HEK293 (cell line): ENCODE results near the gene LENEP.

ENCODE experiments used
- CTCF ChIA-PET: fragments of 350-600 bp; formaldehyde crosslinking; extraction: SDS; loops from one replicate; lab custom pipeline; 2021; ENCODE audit warnings: antibody characterized with exemption; lab: Yijun Ruan, JAX
- POLR2A ChIA-PET: fragments of 300-600 bp; formaldehyde crosslinking; extraction: SDS; loops from one replicate; lab custom pipeline; 2020; ENCODE audit warnings: antibody characterized with exemption, inconsistent platforms; lab: Yijun Ruan, JAX
- H3K27ac ChIP-seq: fragments of 200-500 bp; sonication (Bioruptor generic); 2 replicates; pipeline ENCODE4 v1.5.1; 2014; ENCODE audit warnings: low read depth, low read length, control low read depth, inconsistent platforms; ENCODE audit errors: extremely low read depth
- H3K36me3 ChIP-seq, 2 experiments: fragments of 200-500 bp in 1 of 2; sonication (Bioruptor generic) in 1 of 2; 1 replicate in 1 of 2; 2 replicates in 1 of 2; pipeline ENCODE4 v1.5.1; 2014 to 2017; ENCODE audit warnings: inconsistent platforms in 2 of 2, low read length in 2 of 2; ENCODE audit not compliant: control insufficient read depth in 2 of 2, insufficient read depth in 1 of 2
- H3K4me1 ChIP-seq: fragments of 200-500 bp; sonication (Bioruptor generic); 2 replicates; pipeline ENCODE4 v1.5.1; 2014; ENCODE audit warnings: mild to moderate bottlenecking, low read length, inconsistent platforms; ENCODE audit not compliant: control insufficient read depth, insufficient read depth
- H3K4me3 ChIP-seq: 2 replicates; pipeline ENCODE4 v1.5.1; 2011; ENCODE audit warnings: low read depth, mild to moderate bottlenecking, control low read depth, low read length, moderate library complexity
- H3K9me3 ChIP-seq: fragments of 200-500 bp; sonication (Bioruptor generic); 2 replicates; pipeline ENCODE4 v1.5.1; 2014; ENCODE audit warnings: low read depth, low read length, inconsistent platforms; ENCODE audit not compliant: control insufficient read depth, insufficient read depth
- AEBP2 ChIP-seq: fragments of 450-650 bp; formaldehyde crosslinking; IDR thresholded peaks from 2 replicates; pipeline ENCODE4 v1.5.1; 2016; ENCODE audit warnings: missing biosample characterization, missing genetic modification characterization, borderline replicate concordance
- KLF1 ChIP-seq: fragments of 450-650 bp; formaldehyde crosslinking; IDR thresholded peaks from 2 replicates; pipeline ENCODE4 v1.5.1; 2016; ENCODE audit warnings: missing biosample characterization, missing genetic modification characterization
- KLF9 ChIP-seq: fragments of 450-650 bp; formaldehyde crosslinking; IDR thresholded peaks from 2 replicates; pipeline ENCODE4 v1.5.1; 2016; ENCODE audit warnings: missing biosample characterization, missing genetic modification characterization, low read depth
- MEIS1 ChIP-seq: sonication (generic); formaldehyde crosslinking; IDR thresholded peaks from 2 replicates; pipeline ENCODE4 v1.8.1; 2022; ENCODE audit warnings: missing genetic modification reagents, mild to moderate bottlenecking, borderline replicate concordance
- TRIM28 ChIP-seq: IDR thresholded peaks from 2 replicates; pipeline ENCODE4 v1.6.1; 2011; ENCODE audit warnings: low read length, control low read depth, borderline replicate concordance
- ZFP41 ChIP-seq: fragments of 450-650 bp; formaldehyde crosslinking; IDR thresholded peaks from 2 replicates; pipeline ENCODE4 v1.5.1; 2016; ENCODE audit warnings: missing biosample characterization, missing genetic modification characterization, borderline replicate concordance
- ZNF112 ChIP-seq: fragments of 450-650 bp; formaldehyde crosslinking; IDR thresholded peaks from 2 replicates; pipeline ENCODE4 v1.5.0; 2017; ENCODE audit warnings: missing biosample characterization, missing genetic modification characterization
- ZNF174 ChIP-seq: fragments of 450-650 bp; formaldehyde crosslinking; IDR thresholded peaks from 2 replicates; pipeline ENCODE4 v1.5.0; 2017; ENCODE audit warnings: missing biosample characterization, mild to moderate bottlenecking, missing genetic modification characterization
- ZNF221 ChIP-seq: fragments of 450-650 bp; formaldehyde crosslinking; IDR thresholded peaks from 2 replicates; pipeline ENCODE4 v1.5.1; 2017; ENCODE audit warnings: missing biosample characterization, missing genetic modification characterization, borderline replicate concordance
- ZNF366 ChIP-seq: fragments of 450-650 bp; formaldehyde crosslinking; conservative IDR thresholded peaks from 2 replicates; pipeline ENCODE4 v1.5.1; 2016; ENCODE audit warnings: missing biosample characterization, missing genetic modification characterization
- ZNF398 ChIP-seq: fragments of 450-650 bp; formaldehyde crosslinking; IDR thresholded peaks from 2 replicates; pipeline ENCODE4 v1.5.1; 2017; ENCODE audit warnings: missing biosample characterization, missing genetic modification characterization
- ZNF404 ChIP-seq: fragments of 450-650 bp; formaldehyde crosslinking; IDR thresholded peaks from 2 replicates; pipeline ENCODE4 v1.5.1; 2017; ENCODE audit warnings: missing biosample characterization, missing genetic modification characterization
- ZNF521 ChIP-seq: fragments of 450-650 bp; formaldehyde crosslinking; IDR thresholded peaks from 2 replicates; pipeline ENCODE4 v1.5.1; 2017; ENCODE audit warnings: missing biosample characterization, mild to moderate bottlenecking, missing genetic modification characterization
- ZNF530 ChIP-seq: fragments of 450-650 bp; formaldehyde crosslinking; IDR thresholded peaks from 2 replicates; pipeline ENCODE4 v1.5.1; 2016; ENCODE audit warnings: low read depth, missing biosample characterization, missing genetic modification characterization
- ZNF549 ChIP-seq: fragments of 450-650 bp; IDR thresholded peaks from 2 replicates; pipeline ENCODE4 v1.5.1; 2018; ENCODE audit warnings: missing biosample characterization, missing genetic modification characterization, mild to moderate bottlenecking, inconsistent platforms, moderate library complexity
- ZNF692 ChIP-seq: fragments of 450-650 bp; formaldehyde crosslinking; IDR thresholded peaks from 2 replicates; pipeline ENCODE4 v1.5.1; 2016; ENCODE audit warnings: missing biosample characterization, missing genetic modification characterization
- ZNF701 ChIP-seq: fragments of 450-650 bp; formaldehyde crosslinking; IDR thresholded peaks from 2 replicates; pipeline ENCODE4 v1.5.1; 2016; ENCODE audit warnings: missing biosample characterization, missing genetic modification characterization
- ZNF768 ChIP-seq: fragments of 450-650 bp; formaldehyde crosslinking; IDR thresholded peaks from 2 replicates; pipeline ENCODE4 v1.5.1; 2018; ENCODE audit warnings: missing biosample characterization, mild to moderate bottlenecking, missing genetic modification characterization
- ZSCAN5A ChIP-seq: fragments of 450-650 bp; formaldehyde crosslinking; IDR thresholded peaks from 2 replicates; pipeline ENCODE4 v1.5.1; 2016; ENCODE audit warnings: missing biosample characterization, missing genetic modification characterization
- TF ChIP-seq, protein P1 (sequence below): fragments of 450-650 bp; formaldehyde crosslinking; IDR thresholded peaks from 2 replicates; pipeline ENCODE4 v1.5.1; 2016; ENCODE audit warnings: missing biosample characterization, missing genetic modification characterization, low read depth
- TF ChIP-seq, protein P2 (sequence below): fragments of 450-650 bp; formaldehyde crosslinking; IDR thresholded peaks from 2 replicates; pipeline ENCODE4 v1.5.1; 2016; ENCODE audit warnings: missing biosample characterization, missing genetic modification characterization

Gene LENEP

DNA sequence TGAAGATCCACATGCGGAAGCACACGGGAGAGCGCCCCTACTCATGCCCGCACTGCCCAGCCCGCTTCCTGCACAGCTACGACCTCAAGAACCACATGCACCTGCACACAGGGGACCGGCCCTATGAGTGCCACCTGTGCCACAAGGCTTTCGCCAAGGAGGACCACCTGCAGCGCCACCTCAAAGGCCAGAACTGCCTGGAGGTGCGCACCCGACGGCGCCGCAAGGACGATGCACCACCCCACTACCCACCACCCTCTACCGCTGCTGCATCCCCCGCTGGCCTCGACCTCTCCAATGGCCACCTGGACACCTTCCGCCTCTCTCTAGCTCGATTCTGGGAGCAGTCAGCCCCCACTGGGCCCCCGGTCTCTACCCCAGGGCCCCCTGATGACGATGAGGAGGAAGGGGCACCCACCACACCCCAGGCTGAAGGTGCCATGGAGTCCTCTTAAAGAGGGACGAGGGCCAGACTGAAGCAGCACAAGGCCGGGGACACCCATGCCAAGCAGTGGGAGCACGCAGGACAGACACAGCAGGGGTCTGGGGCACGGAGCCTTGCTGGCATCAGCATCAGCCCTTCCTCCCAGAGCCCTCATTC lies 22.9 kb downstream of the LENEP start (continued):
- TF ChIP-seq, protein P1, sequence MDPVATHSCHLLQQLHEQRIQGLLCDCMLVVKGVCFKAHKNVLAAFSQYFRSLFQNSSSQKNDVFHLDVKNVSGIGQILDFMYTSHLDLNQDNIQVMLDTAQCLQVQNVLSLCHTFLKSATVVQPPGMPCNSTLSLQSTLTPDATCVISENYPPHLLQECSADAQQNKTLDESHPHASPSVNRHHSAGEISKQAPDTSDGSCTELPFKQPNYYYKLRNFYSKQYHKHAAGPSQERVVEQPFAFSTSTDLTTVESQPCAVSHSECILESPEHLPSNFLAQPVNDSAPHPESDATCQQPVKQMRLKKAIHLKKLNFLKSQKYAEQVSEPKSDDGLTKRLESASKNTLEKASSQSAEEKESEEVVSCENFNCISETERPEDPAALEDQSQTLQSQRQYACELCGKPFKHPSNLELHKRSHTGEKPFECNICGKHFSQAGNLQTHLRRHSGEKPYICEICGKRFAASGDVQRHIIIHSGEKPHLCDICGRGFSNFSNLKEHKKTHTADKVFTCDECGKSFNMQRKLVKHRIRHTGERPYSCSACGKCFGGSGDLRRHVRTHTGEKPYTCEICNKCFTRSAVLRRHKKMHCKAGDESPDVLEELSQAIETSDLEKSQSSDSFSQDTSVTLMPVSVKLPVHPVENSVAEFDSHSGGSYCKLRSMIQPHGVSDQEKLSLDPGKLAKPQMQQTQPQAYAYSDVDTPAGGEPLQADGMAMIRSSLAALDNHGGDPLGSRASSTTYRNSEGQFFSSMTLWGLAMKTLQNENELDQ (tag by site-specific recombination) = no peak
- no peak for TF ChIP-seq ZNF366 (tag by site-specific recombination)

GRCh38 chr1:155017041-155017945 lies 23.9 kb downstream of the LENEP start:
- peak overlapping the region; percentile 48 for H3K27ac ChIP-seq
- peak overlapping the region; percentile 31 for H3K4me3 ChIP-seq
- no peaks in the 10 kb centered on the region for H3K9me3 ChIP-seq
- ChIA-PET POLR2A (interaction anchor here (0.7 to 2.2 kb wide), 13 partner anchors 11 to 67 kb away, joined by 3 to 12 read pairs (median 6); partner anchors contain the start of genes ADAM15, FLAD1, LENEP and PBXIP1), CTCF (interaction anchor here (0.6 to 3.3 kb wide), 41 partner anchors 8 to 331 kb away, joined by 3 to 38 read pairs (median 5); partner anchors contain the start of genes ADAM15, DCST1, DCST2 and EFNA3)
- H3K4me1 ChIP-seq = peaks cover 7% of the 10 kb centered on the region
- peaks cover 0 to 35% of the 10 kb centered on the region in 2 experiments; a peak in 1 of 3 replicates for H3K36me3 ChIP-seq
- TF ChIP-seq KLF1 (tag by site-specific recombination) = peak; percentile 100
- peak; percentile 100 for TF ChIP-seq ZNF398 (tag by site-specific recombination)
- no peak for TF ChIP-seq ZNF221
- no peak for TF ChIP-seq ZNF521 (tag by site-specific recombination)
- no peak for TF ChIP-seq ZFP41 (tag by site-specific recombination)
- no peak for TF ChIP-seq ZNF768 (tag by site-specific recombination)
- peak; percentile 75; the same call in 1 of the 2 replicates for TF ChIP-seq ZSCAN5A (tag by site-specific recombination)
- no peak for TF ChIP-seq AEBP2 (tag by site-specific recombination)
- TF ChIP-seq ZNF174 (tag by site-specific recombination) = no peak
- TF ChIP-seq MEIS1 (CRISPR knock-in tag) = no peak
- TF ChIP-seq KLF9 (tag by site-specific recombination) = peak; percentile 97
- TF ChIP-seq ZNF112 (tag by site-specific recombination) = no peak
- no peak for TF ChIP-seq ZNF701
- TF ChIP-seq, protein P2, sequence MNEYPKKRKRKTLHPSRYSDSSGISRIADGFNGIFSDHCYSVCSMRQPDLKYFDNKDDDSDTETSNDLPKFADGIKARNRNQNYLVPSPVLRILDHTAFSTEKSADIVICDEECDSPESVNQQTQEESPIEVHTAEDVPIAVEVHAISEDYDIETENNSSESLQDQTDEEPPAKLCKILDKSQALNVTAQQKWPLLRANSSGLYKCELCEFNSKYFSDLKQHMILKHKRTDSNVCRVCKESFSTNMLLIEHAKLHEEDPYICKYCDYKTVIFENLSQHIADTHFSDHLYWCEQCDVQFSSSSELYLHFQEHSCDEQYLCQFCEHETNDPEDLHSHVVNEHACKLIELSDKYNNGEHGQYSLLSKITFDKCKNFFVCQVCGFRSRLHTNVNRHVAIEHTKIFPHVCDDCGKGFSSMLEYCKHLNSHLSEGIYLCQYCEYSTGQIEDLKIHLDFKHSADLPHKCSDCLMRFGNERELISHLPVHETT = peak; percentile 85
- TF ChIP-seq ZNF549 (tag by site-specific recombination) = no peak
- peak; percentile 82 for TF ChIP-seq ZNF692 (tag by site-specific recombination)
- TF ChIP-seq ZNF404 (tag by site-specific recombination) = no peak
- no peak for TF ChIP-seq ZNF530
- peak; percentile 80; the same call in 1 of the 2 replicates for TF ChIP-seq TRIM28
